Mononuclear cell (primary cell): ENCODE measurements around the gene PDE8B. TPM values are rescaled to one million over a fixed set of nuclear protein-coding genes. Genes with fewer than 3 reads are reported as not detected.

Source experiments
- H3K27me3 ChIP-seq: 2 replicates; pipeline ENCODE4 v1.6.0; 2011; ENCODE audit warnings: low read length, control low read depth; ENCODE audit not compliant: insufficient read depth
- H3K4me1 ChIP-seq: 2 replicates; pipeline ENCODE4 v1.5.1; 2011; ENCODE audit warnings: mild to moderate bottlenecking, low read length, control low read depth; ENCODE audit not compliant: insufficient read depth
- H3K4me3 ChIP-seq: 2 replicates; pipeline ENCODE4 v1.5.1; 2011; ENCODE audit warnings: mild to moderate bottlenecking, low read length, moderate library complexity
- H3K9me3 ChIP-seq: 2 replicates; pipeline ENCODE4 v1.5.1; 2011; ENCODE audit warnings: low read depth, mild to moderate bottlenecking, control low read depth, low read length
- total RNA-seq: library from RNA; depleted of rRNA; stranded (reverse); fragments of >200 nt; gene quantifications from one replicate; pipeline ENCODE4 v1.2.3, GENCODE V29; 2012

Gene PDE8B
- total RNA-seq, 1 donor: 0.21 TPM

DNA sequence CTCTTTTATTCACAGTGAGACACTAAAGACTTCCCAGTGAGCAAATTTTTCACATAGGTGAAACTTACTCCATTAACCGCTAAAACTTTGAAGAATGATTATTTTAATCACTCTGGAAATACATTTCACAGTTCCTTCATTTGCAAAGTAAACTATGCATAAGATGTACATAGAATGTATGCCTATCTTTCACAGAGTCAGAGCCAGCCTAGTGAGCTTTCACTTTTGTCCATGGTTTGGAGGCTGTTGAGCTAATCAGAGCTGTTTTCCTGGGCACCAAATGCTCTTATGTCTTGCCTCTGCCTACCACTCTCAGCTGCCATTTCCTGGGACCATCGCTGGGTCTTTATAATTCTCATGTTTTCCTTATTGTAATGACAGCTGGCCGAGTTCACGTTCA is 67.3 kb downstream of the PDE8B start:
- no peak overlapping the region for H3K4me3 ChIP-seq
- no peaks in the 10 kb centered on the region for H3K27me3 ChIP-seq
- no peaks in the 10 kb centered on the region for H3K4me1 ChIP-seq
- no peaks in the 10 kb centered on the region for H3K9me3 ChIP-seq

DNA sequence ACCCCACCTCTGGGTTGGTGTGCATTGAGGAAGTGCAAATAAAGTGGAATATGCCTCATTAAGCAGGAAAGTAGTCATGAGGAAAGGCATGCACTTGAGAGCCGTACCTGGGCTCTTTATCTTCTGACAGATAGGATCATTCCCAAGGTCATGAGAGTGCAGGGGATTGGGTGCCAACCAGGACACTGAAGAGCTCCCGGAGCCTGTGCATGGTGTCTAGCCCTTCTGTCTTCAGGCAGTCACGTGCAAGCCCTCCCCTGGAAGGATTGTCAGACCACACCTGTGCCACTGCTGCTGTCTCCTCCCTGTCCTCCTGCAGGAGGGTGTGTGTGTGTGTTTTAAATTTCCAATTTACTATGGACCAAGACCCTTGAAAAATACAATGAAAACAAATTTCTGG is 69.6 kb downstream of the PDE8B start:
- no peaks in the 10 kb centered on the region for H3K27me3 ChIP-seq
- no peaks in the 10 kb centered on the region for H3K9me3 ChIP-seq
- no peaks in the 10 kb centered on the region for H3K4me1 ChIP-seq
- H3K4me3 ChIP-seq: no peak overlapping the region

DNA sequence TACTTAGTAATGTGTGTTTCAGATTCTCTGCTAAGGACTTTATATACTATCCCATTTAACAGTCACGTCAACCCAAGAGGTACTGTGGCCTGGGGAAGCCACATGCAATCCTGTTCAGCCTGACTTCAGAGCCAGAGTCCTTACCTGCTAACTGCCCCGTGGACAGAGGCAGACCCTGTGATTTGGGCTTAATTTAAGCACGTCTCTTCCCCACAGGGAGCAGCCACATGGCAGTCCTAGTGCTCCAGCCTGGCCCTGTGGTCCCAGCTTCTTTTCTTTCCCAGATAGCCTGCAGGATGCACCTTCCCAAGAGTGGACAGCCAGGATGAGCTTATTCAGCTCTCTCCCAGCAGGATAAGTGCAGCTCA is 71.5 kb downstream of the PDE8B start:
- H3K4me1 ChIP-seq: no peaks in the 10 kb centered on the region
- no peaks in the 10 kb centered on the region for H3K27me3 ChIP-seq
- H3K4me3 ChIP-seq: no peak overlapping the region
- H3K9me3 ChIP-seq: no peaks in the 10 kb centered on the region

DNA sequence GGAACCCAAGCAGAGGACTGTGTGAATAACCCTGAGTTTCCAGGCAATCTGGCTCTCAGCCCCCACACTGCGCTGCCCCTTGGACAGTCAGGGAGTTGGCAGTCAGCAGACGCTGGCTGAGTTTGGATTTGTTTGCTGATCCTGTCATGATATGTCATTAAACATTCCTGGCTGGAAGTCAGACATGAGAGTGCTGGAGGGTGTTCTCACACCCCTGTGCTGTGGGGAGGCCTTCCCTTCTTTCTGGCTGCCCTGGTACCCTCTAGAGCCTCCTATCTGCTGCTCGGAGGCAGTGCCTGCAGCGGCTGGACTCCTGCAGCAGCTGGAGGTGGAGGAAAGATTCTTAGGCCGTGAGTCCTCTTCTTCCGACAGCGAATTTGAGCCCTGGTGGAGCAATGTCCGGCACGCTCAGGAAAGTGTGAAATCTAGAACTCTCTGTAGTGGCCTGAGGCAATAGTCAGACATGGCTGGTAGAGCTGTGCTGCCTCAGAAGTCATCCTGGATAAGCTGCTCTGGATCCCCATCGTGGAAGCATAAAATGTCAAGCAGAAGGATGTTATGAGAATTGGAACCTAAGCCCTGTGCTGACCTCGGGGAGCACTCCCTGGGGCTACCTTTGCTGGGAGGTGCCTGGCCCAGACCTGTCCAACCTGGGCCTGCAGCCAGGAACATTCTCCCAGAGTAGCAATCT is 72.0 kb downstream of the PDE8B start:
- Histone ChIP-seq H3K27me3 (no peaks in the 10 kb centered on the region), H3K4me3 (no peak overlapping the region), H3K9me3 (no peaks in the 10 kb centered on the region), H3K4me1 (no peaks in the 10 kb centered on the region)

DNA sequence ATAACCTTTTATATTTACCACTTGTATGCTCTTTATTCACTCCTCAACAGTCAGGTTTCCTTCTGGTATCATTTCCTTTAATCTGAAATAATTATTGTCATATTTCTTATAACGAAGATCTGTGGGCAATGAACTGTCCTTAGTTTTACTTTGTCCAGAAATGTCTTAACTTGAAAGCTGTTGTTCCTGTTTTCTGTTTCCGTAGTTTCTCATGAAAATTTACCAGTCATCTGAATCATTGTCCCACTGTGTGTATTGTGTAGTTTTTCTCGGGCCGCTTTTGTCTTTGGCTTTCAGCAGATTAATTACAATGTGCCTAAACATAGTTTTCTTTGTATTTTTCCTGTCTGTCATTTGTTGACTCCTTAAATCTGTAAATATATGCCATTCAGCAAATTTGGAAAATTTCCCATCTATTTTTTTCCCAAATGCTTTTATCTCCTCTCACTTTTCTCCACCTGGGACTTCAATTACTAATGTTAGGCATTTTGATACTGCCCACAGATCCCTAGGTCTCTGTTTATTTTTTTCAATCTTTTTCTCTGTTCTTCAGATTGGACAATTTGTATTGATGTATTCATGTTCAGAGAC is 74.9 kb downstream of the PDE8B start:
- no peaks in the 10 kb centered on the region for H3K9me3 ChIP-seq
- H3K4me1 ChIP-seq: no peaks in the 10 kb centered on the region
- no peak overlapping the region for H3K4me3 ChIP-seq
- no peaks in the 10 kb centered on the region for H3K27me3 ChIP-seq

DNA sequence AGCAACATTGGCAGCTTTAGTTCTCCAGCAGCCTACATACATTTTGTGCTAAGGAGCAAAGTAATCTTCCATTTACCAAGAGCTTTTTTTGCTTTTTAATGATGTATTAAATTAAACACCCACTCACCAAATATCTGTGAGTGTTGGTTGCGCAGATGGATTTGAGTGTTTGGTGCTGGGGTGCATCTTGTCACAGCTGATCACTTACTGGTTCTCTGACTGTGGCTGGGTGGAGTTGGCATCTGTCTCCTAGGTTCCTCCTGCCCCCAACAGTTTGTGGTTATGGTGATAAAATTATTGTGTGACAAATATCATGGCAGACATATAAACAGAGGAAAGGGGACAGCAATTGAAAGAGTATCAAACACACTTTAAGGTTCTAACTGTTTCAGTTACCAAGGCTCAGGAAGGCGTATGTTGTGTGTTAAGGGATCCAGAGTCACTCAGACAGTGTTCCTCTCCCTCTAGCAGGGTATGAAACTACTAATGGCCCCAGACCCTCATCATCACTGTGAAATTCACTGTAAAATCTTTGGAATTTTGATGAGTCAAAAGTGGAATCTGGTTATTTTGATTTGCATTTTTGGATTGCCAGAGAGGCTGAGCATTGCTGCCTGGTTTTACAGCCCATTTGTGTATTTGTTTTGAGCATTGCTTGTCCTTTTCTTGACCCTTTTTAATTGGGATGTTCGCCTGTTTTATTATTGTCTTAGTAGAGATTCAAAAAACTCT is 81.7 kb downstream of the PDE8B start:
- Histone ChIP-seq H3K9me3 (no peaks in the 10 kb centered on the region), H3K4me1 (peaks cover 5% of the 10 kb centered on the region), H3K4me3 (no peak overlapping the region), H3K27me3 (no peaks in the 10 kb centered on the region)

DNA sequence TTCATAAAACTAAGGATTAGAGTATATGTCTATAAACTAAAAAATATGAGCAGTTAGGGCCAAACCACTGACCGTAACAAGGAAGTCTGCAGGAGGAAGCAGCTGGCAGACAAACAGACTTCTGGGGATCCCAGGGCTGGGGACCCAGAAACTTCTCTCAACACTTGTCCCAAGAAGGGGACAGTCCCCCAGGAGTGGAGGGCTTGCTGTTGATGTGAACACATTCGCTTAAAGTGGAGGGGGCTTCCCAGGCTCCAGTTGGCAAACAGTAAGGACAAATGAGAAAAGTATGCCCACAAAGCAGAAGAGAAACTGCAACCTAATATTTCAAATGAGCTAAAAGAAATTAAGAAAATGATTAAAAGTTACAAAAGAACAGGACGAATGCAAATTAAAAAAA is 83.7 kb downstream of the PDE8B start:
- no peaks in the 10 kb centered on the region for H3K9me3 ChIP-seq
- no peaks in the 10 kb centered on the region for H3K27me3 ChIP-seq
- H3K4me3 ChIP-seq: no peak overlapping the region
- peaks cover 5% of the 10 kb centered on the region for H3K4me1 ChIP-seq

DNA sequence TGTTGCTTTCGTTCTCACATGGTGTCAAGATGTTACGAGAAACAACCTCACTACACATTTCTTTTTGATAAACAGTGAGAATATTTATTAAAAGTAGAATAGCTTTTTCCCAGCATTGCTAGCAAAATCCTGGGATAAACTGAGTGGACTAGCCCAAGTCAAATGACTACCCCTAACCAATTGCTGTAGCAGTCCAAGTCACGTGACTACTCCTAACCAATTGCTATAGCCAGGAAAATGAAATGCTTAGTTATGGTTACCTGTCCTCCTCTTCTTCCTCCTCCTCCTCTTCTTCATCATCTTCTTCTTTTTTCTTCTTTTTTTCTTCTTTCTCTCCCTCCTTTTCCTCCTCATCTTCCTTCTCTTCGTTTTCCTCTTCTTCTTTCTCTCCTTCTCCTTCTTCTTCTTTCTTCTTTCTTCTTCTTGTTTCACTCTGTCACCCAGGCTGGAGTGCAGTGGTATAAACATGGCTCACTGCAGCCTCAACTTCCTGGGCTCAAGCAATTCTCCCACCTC is 85.4 kb downstream of the PDE8B start:
- Histone ChIP-seq H3K4me3 (no peak overlapping the region), H3K4me1 (peaks cover 5% of the 10 kb centered on the region), H3K27me3 (no peaks in the 10 kb centered on the region), H3K9me3 (no peaks in the 10 kb centered on the region)

DNA sequence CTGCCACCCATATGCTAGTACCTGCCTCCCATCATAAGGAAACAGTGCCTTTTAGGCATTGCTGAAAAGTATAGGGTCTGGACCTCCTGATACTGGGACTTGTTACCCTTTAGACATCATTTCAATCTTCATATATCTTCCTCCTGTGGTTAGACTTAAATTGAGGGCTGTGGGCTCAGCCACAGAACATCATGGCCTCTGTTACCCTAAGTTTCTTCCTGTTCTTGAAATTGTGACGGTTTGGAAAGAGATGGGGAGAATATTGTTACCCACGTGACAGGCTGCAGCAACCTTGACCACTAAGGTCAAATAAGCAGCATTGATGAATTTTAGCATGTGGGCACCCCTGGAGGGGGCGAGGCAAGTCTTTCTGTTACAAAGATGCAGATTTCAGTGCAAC is 87.7 kb downstream of the PDE8B start:
- peaks cover 5% of the 10 kb centered on the region for H3K4me1 ChIP-seq
- no peaks in the 10 kb centered on the region for H3K9me3 ChIP-seq
- H3K27me3 ChIP-seq: no peaks in the 10 kb centered on the region
- no peak overlapping the region for H3K4me3 ChIP-seq

DNA sequence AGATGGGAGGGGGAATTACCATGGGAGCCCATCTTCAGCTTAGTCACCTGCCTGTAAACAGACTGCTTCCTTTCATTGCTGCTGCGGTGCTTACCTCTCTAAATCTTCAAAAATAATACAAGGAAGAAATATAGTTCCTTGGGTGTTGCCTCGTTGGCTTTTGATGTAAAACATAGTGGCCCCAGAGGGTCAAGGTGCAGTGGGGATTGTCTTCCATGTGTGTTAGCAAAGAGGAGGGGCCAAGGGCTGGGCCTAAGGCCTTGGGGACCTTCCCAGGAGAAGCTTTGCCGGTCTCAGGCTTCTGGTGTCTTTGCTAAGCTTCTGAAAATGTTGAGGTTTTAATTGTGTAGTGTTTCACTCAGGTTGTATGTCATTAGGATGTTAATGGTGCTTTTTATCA is 90.0 kb downstream of the PDE8B start:
- no peak overlapping the region for H3K4me3 ChIP-seq
- H3K9me3 ChIP-seq: no peaks in the 10 kb centered on the region
- H3K4me1 ChIP-seq: no peaks in the 10 kb centered on the region
- no peaks in the 10 kb centered on the region for H3K27me3 ChIP-seq

DNA sequence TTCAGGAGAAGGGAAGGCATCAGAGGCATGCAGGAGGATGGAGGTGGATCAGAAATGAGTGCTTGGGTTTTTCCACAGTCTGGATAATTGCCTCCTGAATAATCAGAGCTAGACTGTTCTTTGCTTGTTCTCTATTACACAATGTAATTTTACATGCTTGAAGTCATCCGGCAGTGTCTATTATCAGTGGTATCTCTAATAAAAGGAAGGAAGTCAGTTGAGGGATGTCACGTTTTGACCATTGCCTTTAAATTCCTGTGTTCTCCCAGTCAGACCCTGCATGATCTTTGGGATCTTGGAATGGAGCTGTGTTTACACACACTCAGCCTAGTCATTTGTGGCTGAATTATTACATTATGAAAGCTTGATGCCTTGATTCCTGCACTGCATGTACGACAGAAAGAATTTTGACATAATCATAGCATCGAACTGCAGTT is 91.0 kb downstream of the PDE8B start:
- no peak overlapping the region for H3K4me3 ChIP-seq
- no peaks in the 10 kb centered on the region for H3K27me3 ChIP-seq
- H3K9me3 ChIP-seq: no peaks in the 10 kb centered on the region
- H3K4me1 ChIP-seq: no peaks in the 10 kb centered on the region

DNA sequence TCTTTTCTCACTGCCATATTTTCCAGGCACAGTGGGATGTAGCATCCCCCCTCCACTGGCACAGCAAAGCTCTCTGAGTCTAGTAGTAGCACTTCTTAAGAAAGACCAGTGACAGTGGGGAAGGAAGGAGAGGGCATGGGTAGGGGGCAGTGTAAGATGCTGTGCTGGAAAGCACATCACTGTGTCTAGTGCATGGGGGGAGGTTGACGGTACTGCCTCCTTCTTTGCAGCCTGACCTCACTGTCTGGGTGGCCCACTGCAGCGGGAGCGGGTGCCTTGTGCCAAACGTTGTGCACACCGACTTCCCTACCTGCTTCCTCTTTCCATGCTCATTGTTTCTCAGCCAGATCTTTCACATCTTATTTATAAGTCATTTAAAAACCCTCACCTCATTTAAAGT is 91.8 kb downstream of the PDE8B start:
- Histone ChIP-seq H3K9me3 (no peaks in the 10 kb centered on the region), H3K4me1 (no peaks in the 10 kb centered on the region), H3K4me3 (no peak overlapping the region), H3K27me3 (no peaks in the 10 kb centered on the region)

DNA sequence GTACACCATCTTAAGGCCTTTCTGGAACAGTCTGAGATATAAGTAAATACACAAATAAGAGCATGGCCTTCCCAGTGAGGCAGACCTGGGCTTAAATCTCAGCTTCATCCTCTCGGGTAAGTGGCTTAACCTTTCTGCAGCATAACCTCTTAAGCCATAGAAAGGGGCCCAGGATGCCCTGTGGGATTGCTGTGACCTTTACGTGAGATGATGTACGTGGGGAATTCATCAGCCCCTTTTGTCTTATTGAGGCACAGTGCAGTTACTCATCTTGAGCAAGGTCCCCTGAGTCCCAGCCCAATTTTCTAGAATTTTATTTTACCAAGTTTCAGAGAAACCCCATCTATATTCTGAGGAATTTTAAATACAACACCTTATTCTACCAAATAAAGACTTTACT is 92.2 kb downstream of the PDE8B start:
- Histone ChIP-seq H3K4me1 (no peaks in the 10 kb centered on the region), H3K9me3 (no peaks in the 10 kb centered on the region), H3K4me3 (no peak overlapping the region), H3K27me3 (no peaks in the 10 kb centered on the region)

DNA sequence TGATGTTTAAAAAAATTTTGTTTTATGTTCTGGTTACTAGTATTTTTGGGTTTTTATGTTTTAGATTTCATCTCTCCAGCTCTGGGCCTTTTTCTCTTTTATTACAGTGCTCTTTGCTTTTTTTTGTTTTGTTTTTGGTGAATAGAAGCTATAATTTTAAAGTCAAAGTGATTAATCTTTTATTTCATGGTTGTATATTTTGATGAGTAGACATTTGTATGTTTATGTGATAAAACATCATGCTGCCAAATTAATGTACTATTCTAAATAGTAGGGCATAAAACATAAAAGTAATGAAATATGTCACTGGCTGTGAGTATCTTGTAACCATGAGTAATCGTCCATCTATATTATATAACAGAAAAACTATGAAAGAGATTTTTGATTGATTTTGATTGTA is 93.9 kb downstream of the PDE8B start:
- no peaks in the 10 kb centered on the region for H3K4me1 ChIP-seq
- no peak overlapping the region for H3K4me3 ChIP-seq
- no peaks in the 10 kb centered on the region for H3K9me3 ChIP-seq
- H3K27me3 ChIP-seq: no peaks in the 10 kb centered on the region

DNA sequence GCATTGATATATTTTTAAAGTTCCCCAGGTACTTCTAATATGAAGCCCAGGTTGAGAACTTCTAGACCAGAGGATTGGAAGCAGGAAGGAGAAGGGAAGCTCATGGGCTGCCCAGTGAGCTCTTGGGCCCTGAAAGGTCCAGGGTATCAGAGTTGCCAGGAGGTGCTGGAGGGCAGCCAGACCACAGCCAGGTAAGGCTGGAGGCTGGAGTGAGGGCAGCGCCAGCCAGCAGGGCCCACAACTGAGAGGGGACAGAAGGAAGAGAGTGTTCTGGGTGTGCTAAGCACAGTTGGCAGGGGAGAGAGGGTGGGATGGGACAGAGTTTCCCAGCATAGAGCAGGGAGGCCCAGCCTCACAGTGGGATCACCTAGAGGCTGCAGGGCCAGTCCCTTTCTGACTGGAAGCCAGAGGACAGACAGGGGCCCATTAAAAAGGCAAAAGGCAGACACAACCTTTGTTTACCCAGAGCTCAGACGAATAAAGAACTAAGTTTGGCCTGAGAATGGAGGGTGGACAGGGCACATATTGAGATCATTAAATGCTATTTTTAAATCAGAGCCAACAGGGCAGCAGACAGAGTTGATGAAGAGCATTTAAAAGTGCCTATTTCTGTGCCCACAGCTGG is 94.9 kb downstream of the PDE8B start:
- Histone ChIP-seq H3K4me1 (no peaks in the 10 kb centered on the region), H3K4me3 (no peak overlapping the region), H3K27me3 (no peaks in the 10 kb centered on the region), H3K9me3 (no peaks in the 10 kb centered on the region)
